GM23338 (cell line): ENCODE data around the gene IQSEC2. TPM values are rescaled to one million over a fixed set of nuclear protein-coding genes. Genes with fewer than 3 reads are reported as not detected.
A peak's percentile ranks its signal among the peaks of the same experiment; 100 is the strongest.

Experiments
- ATAC-seq: fragments of 200-7000 bp; cut with Tn5 transposase; 3 replicates; pipeline ENCODE4 v1.9.1; 2020
- DNase-seq: peaks from one replicate; pipeline ENCODE4 v3.0.0-alpha.2; 2015; ENCODE audit warnings: low spot score
- H2AFZ ChIP-seq: fragments of 200-600 bp; sonication (generic); 2 replicates; pipeline ENCODE4 v1.8.0; 2016; ENCODE audit warnings: antibody characterized with exemption, mild to moderate bottlenecking, moderate library complexity
- H3F3A ChIP-seq: fragments of 200-600 bp; sonication (generic); replicated peaks from 2 replicates; pipeline ENCODE4 v1.8.0; 2017; ENCODE audit warnings: antibody characterized with exemption, mixed run types, low read depth
- H3K27ac ChIP-seq: fragments of 200-600 bp; sonication (generic); 2 replicates; pipeline ENCODE4 v1.6.1; 2016; ENCODE audit warnings: low read depth
- H3K27me3 ChIP-seq: fragments of 200-600 bp; sonication (generic); 2 replicates; pipeline ENCODE4 v1.8.0; 2016; ENCODE audit warnings: mild to moderate bottlenecking, mixed run types, moderate library complexity; ENCODE audit not compliant: insufficient read depth
- H3K36me3 ChIP-seq: fragments of 200-600 bp; sonication (generic); 2 replicates; pipeline ENCODE4 v1.8.0; 2016; ENCODE audit warnings: mild to moderate bottlenecking; ENCODE audit not compliant: insufficient read depth
- H3K4me1 ChIP-seq: fragments of 200-600 bp; sonication (generic); 2 replicates; pipeline ENCODE4 v1.8.0; 2016; ENCODE audit warnings: mild to moderate bottlenecking, moderate library complexity; ENCODE audit not compliant: insufficient read depth
- H3K4me2 ChIP-seq: fragments of 200-600 bp; sonication (generic); 2 replicates; pipeline ENCODE4 v1.7.1; 2017; ENCODE audit warnings: mixed run types
- H3K4me3 ChIP-seq: fragments of 200-600 bp; sonication (generic); 2 replicates; pipeline ENCODE4 v1.6.1; 2016; ENCODE audit warnings: mixed run types
- H3K79me2 ChIP-seq: fragments of 200-600 bp; sonication (generic); replicated peaks from 2 replicates; pipeline ENCODE4 v1.8.0; 2017; ENCODE audit warnings: mild to moderate bottlenecking; ENCODE audit not compliant: insufficient read depth
- H3K9me2 ChIP-seq: fragments of 200-600 bp; sonication (generic); 2 replicates; pipeline ENCODE4 v1.8.0; 2017; ENCODE audit not compliant: insufficient read depth
- H4K20me1 ChIP-seq: fragments of 200-600 bp; sonication (generic); replicated peaks from 2 replicates; pipeline ENCODE4 v1.8.0; 2017; ENCODE audit warnings: mild to moderate bottlenecking; ENCODE audit not compliant: insufficient read depth
- H3K27ac Mint-ChIP-seq: 2 replicates; pipeline ENCODE4 v1.8.0; 2020; ENCODE audit warnings: inconsistent platforms, mild to moderate bottlenecking, moderate library complexity, mixed read lengths
- H3K27me3 Mint-ChIP-seq: 3 replicates; pipeline ENCODE4 v1.8.0; 2022; ENCODE audit warnings: low read depth, mild to moderate bottlenecking, moderate library complexity, mixed read lengths, inconsistent platforms; ENCODE audit not compliant: insufficient read depth, poor library complexity
- H3K36me3 Mint-ChIP-seq: 3 replicates; pipeline ENCODE4 v1.8.0; 2021; ENCODE audit warnings: low read depth, mild to moderate bottlenecking, inconsistent platforms, moderate library complexity, mixed read lengths
- H3K4me1 Mint-ChIP-seq: 3 replicates; pipeline ENCODE4 v1.8.0; 2020; ENCODE audit warnings: mild to moderate bottlenecking, inconsistent platforms, mixed read lengths
- H3K4me3 Mint-ChIP-seq: 3 replicates; pipeline ENCODE4 v1.8.0; 2021; ENCODE audit warnings: moderate library complexity, mild to moderate bottlenecking, inconsistent platforms, mixed read lengths
- H3K9me3 Mint-ChIP-seq: 3 replicates; pipeline ENCODE4 v1.8.0; 2020; ENCODE audit warnings: moderate library complexity, mild to moderate bottlenecking, inconsistent platforms, mixed read lengths
- CREB1 ChIP-seq: fragments of 250-450 bp; sonication (Bioruptor Pico); IDR thresholded peaks from 2 replicates; pipeline ENCODE4 v1.5.0; 2020; ENCODE audit warnings: low read depth, mild to moderate bottlenecking, moderate library complexity
- CTCF ChIP-seq, 2 experiments: fragments of 200-600 bp in 1 of 2; sonication (generic) in 1 of 2; conservative IDR thresholded peaks; 2 replicates each; pipeline versions ENCODE4 v1.5.1 to v1.6.1; 2016 to 2017; ENCODE audit warnings: antibody characterized with exemption in 2 of 2, low read depth in 2 of 2, mild to moderate bottlenecking in 2 of 2, moderate library complexity in 1 of 2
- EZH2 ChIP-seq: fragments of 200-600 bp; sonication (generic); IDR thresholded peaks from one replicate; pipeline ENCODE4 v1.8.0; 2017; ENCODE audit warnings: antibody characterized with exemption, mild to moderate bottlenecking, low read depth; ENCODE audit not compliant: unreplicated experiment
- EZH2phosphoT487 ChIP-seq: fragments of 200-600 bp; sonication (generic); IDR thresholded peaks from one replicate; pipeline ENCODE4 v1.8.1; 2018; ENCODE audit warnings: antibody characterized with exemption; ENCODE audit not compliant: unreplicated experiment
- JUNB ChIP-seq: IDR thresholded peaks from one replicate; pipeline ENCODE4 v1.6.1; 2016; ENCODE audit warnings: antibody characterized with exemption; ENCODE audit not compliant: unreplicated experiment
- NANOG ChIP-seq: IDR thresholded peaks from 2 replicates; pipeline ENCODE4 v1.6.1; 2016; ENCODE audit warnings: antibody characterized with exemption, borderline replicate concordance
- POLR2AphosphoS5 ChIP-seq: IDR thresholded peaks from 2 replicates; pipeline ENCODE4 v1.6.1; 2016; ENCODE audit warnings: antibody characterized with exemption, low read depth
- REST ChIP-seq: IDR thresholded peaks from one replicate; pipeline ENCODE4 v1.6.1; 2018; ENCODE audit warnings: antibody characterized with exemption; ENCODE audit not compliant: unreplicated experiment
- STAT1 ChIP-seq: IDR thresholded peaks from one replicate; pipeline ENCODE4 v1.6.1; 2016; ENCODE audit warnings: antibody characterized with exemption; ENCODE audit not compliant: unreplicated experiment
- ZNF114 ChIP-seq: fragments of 250-450 bp; sonication (Bioruptor Pico); IDR thresholded peaks from 2 replicates; pipeline ENCODE4 v1.5.0; 2020; ENCODE audit warnings: mild to moderate bottlenecking, moderate library complexity
- ZNF331 ChIP-seq: fragments of 250-450 bp; sonication (Bioruptor Pico); IDR thresholded peaks from 2 replicates; pipeline ENCODE4 v1.5.0; 2020; ENCODE audit warnings: low read depth, mild to moderate bottlenecking, moderate library complexity
- polyA plus RNA-seq: library from polyadenylated mRNA; unstranded; fragments of >200 nt; fragmentation: Nextera tagmentation; extraction: Ambion mirVana; gene quantifications from 2 replicates; pipeline ENCODE4 v1.2.1, GENCODE V29; 2016
- total RNA-seq: library from RNA; depleted of rRNA; stranded (reverse); fragments of >200 nt; shearing (Covaris generic); gene quantifications from 2 replicates; pipeline ENCODE4 v1.2.3, GENCODE V29; 2014
- TF ChIP-seq, protein P1 (sequence below): IDR thresholded peaks from 2 replicates; pipeline ENCODE4 v1.6.1; 2016; ENCODE audit warnings: antibody characterized with exemption
- TF ChIP-seq, protein P2 (sequence below): fragments of 250-450 bp; sonication (Bioruptor Pico); IDR thresholded peaks from 2 replicates; pipeline ENCODE4 v1.5.0; 2020; ENCODE audit warnings: mild to moderate bottlenecking, moderate library complexity

IQSEC2 gene
- total and polyA plus RNA-seq, 2 experiments from 2014 or later: 12.3 to 92.2 TPM

GRCh38 chrX:53288189-53288588 lies 6.8 kb upstream of the IQSEC2 start:
- H3K4me1 Mint-ChIP-seq: peaks cover 36% of the 10 kb centered on the region
- Histone ChIP-seq H3K36me3 (no peaks in the 10 kb centered on the region), H3K79me2 (peaks cover 7% of the 10 kb centered on the region), H2AFZ (no peak overlapping the region), H3K4me3 (no peak overlapping the region), H3K9me2 (no peaks in the 10 kb centered on the region), H3F3A (no peaks in the 10 kb centered on the region), H3K27ac (no peak overlapping the region), H4K20me1 (no peaks in the 10 kb centered on the region), H3K4me2 (no peak overlapping the region), H3K4me1 (peaks cover 3% of the 10 kb centered on the region; the same call in 1 of the 2 replicates), H3K27me3 (no peaks in the 10 kb centered on the region)
- H3K4me3 Mint-ChIP-seq: no peak overlapping the region
- TF ChIP-seq EZH2 (no peak), JUNB (no peak), CTCF (conservative IDR thresholded peaks at IDR 0.05; ENCODE audit: low read depth in 2 of 2) (no peak), NANOG (no peak), POLR2AphosphoS5 (no peak), ZNF331 (CRISPR knock-in tag) (no peak), CREB1 (CRISPR knock-in tag) (no peak), ZNF114 (CRISPR knock-in tag) (no peak), EZH2phosphoT487 (no peak), STAT1 (no peak), REST (no peak)
- TF ChIP-seq, protein P1, sequence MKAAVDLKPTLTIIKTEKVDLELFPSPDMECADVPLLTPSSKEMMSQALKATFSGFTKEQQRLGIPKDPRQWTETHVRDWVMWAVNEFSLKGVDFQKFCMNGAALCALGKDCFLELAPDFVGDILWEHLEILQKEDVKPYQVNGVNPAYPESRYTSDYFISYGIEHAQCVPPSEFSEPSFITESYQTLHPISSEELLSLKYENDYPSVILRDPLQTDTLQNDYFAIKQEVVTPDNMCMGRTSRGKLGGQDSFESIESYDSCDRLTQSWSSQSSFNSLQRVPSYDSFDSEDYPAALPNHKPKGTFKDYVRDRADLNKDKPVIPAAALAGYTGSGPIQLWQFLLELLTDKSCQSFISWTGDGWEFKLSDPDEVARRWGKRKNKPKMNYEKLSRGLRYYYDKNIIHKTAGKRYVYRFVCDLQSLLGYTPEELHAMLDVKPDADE: no peak
- TF ChIP-seq, protein P2, sequence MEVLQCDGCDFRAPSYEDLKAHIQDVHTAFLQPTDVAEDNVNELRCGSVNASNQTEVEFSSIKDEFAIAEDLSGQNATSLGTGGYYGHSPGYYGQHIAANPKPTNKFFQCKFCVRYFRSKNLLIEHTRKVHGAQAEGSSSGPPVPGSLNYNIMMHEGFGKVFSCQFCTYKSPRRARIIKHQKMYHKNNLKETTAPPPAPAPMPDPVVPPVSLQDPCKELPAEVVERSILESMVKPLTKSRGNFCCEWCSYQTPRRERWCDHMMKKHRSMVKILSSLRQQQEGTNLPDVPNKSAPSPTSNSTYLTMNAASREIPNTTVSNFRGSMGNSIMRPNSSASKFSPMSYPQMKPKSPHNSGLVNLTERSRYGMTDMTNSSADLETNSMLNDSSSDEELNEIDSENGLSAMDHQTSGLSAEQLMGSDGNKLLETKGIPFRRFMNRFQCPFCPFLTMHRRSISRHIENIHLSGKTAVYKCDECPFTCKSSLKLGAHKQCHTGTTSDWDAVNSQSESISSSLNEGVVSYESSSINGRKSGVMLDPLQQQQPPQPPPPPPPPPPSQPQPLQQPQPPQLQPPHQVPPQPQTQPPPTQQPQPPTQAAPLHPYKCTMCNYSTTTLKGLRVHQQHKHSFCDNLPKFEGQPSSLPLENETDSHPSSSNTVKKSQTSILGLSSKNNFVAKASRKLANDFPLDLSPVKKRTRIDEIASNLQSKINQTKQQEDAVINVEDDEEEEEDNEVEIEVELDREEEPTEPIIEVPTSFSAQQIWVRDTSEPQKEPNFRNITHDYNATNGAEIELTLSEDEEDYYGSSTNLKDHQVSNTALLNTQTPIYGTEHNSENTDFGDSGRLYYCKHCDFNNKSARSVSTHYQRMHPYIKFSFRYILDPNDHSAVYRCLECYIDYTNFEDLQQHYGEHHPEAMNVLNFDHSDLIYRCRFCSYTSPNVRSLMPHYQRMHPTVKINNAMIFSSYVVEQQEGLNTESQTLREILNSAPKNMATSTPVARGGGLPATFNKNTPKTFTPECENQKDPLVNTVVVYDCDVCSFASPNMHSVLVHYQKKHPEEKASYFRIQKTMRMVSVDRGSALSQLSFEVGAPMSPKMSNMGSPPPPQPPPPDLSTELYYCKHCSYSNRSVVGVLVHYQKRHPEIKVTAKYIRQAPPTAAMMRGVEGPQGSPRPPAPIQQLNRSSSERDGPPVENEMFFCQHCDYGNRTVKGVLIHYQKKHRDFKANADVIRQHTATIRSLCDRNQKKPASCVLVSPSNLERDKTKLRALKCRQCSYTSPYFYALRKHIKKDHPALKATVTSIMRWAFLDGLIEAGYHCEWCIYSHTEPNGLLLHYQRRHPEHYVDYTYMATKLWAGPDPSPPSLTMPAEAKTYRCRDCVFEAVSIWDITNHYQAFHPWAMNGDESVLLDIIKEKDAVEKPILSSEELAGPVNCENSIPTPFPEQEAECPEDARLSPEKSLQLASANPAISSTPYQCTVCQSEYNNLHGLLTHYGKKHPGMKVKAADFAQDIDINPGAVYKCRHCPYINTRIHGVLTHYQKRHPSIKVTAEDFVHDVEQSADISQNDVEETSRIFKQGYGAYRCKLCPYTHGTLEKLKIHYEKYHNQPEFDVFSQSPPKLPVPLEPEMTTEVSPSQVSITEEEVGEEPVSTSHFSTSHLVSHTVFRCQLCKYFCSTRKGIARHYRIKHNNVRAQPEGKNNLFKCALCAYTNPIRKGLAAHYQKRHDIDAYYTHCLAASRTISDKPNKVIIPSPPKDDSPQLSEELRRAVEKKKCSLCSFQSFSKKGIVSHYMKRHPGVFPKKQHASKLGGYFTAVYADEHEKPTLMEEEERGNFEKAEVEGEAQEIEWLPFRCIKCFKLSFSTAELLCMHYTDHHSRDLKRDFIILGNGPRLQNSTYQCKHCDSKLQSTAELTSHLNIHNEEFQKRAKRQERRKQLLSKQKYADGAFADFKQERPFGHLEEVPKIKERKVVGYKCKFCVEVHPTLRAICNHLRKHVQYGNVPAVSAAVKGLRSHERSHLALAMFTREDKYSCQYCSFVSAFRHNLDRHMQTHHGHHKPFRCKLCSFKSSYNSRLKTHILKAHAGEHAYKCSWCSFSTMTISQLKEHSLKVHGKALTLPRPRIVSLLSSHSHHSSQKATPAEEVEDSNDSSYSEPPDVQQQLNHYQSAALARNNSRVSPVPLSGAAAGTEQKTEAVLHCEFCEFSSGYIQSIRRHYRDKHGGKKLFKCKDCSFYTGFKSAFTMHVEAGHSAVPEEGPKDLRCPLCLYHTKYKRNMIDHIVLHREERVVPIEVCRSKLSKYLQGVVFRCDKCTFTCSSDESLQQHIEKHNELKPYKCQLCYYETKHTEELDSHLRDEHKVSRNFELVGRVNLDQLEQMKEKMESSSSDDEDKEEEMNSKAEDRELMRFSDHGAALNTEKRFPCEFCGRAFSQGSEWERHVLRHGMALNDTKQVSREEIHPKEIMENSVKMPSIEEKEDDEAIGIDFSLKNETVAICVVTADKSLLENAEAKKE: no peak
- ATAC-seq (peak; percentile 70), DNase-seq (peak; percentile 71)
- H3K27ac Mint-ChIP-seq: no peak overlapping the region
- H3K36me3 Mint-ChIP-seq: no peaks in the 10 kb centered on the region
- peaks cover 5% of the 10 kb centered on the region for H3K27me3 Mint-ChIP-seq
- H3K9me3 Mint-ChIP-seq: no peaks in the 10 kb centered on the region
